ENCODE data around the gene THAP9. TPM values are rescaled to one million over a fixed set of nuclear protein-coding genes. Genes with fewer than 3 reads are reported as not detected.

The THAP9 gene
- total RNA-seq, 1 experiment from 2014 or later: 7.9 TPM

DNA sequence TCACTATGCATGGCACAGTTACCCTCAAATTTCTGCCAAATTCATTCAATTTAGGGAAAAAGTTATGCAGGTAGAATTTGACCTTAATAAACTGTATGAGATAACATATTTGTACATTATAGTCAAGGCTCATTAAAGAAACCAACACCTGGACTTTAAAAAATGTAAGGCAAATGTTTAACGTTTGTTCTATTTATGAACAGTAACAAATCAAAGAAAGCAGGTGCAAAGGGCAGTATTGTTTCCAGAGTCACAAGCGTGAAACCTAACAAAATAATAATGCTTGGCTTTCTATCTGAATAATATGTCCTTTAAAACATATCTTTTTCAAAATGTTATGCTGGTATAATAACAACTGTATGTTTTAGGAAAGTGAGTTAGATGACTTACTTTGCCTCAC is 68.9 kb downstream of the THAP9 start:
- POLR2A ChIA-PET: no interaction called here
- intact Hi-C loops (cut with micrococcal nuclease; ENCODE audit: unreplicated experiment): no loop called here
- no peaks in the 10 kb centered on the region for H3K9me3 ChIP-seq
- H3K4me3 Mint-ChIP-seq (ENCODE audit: unreplicated experiment): no peak overlapping the region
- H3K4me1 ChIP-seq: no peaks in the 10 kb centered on the region
- H3K4me3 ChIP-seq (ENCODE audit: low read depth, low read length): no peak overlapping the region
- no peaks in the 10 kb centered on the region for H3K27me3 Mint-ChIP-seq (ENCODE audit: insufficient read depth, unreplicated experiment)
- no peaks in the 10 kb centered on the region for H3K27me3 ChIP-seq (replicated peaks; ENCODE audit: control insufficient read depth, insufficient read depth, low read length)
- no peaks in the 10 kb centered on the region for H3K4me1 Mint-ChIP-seq (ENCODE audit: low read depth, unreplicated experiment)
- H3K27ac Mint-ChIP-seq (ENCODE audit: unreplicated experiment): no peak overlapping the region
- no peaks in the 10 kb centered on the region for H3K9me3 Mint-ChIP-seq (ENCODE audit: unreplicated experiment)
- H3K36me3 Mint-ChIP-seq (ENCODE audit: insufficient read depth, unreplicated experiment): peaks cover 37% of the 10 kb centered on the region
- BruUV-seq (replicated peaks): no TSS peak
- DNase-seq: no peak
- H3K36me3 ChIP-seq (ENCODE audit: control insufficient read depth, insufficient read depth, low read length): no peaks in the 10 kb centered on the region
- CTCF ChIA-PET: no interaction called here
- TF ChIP-seq, protein P1, sequence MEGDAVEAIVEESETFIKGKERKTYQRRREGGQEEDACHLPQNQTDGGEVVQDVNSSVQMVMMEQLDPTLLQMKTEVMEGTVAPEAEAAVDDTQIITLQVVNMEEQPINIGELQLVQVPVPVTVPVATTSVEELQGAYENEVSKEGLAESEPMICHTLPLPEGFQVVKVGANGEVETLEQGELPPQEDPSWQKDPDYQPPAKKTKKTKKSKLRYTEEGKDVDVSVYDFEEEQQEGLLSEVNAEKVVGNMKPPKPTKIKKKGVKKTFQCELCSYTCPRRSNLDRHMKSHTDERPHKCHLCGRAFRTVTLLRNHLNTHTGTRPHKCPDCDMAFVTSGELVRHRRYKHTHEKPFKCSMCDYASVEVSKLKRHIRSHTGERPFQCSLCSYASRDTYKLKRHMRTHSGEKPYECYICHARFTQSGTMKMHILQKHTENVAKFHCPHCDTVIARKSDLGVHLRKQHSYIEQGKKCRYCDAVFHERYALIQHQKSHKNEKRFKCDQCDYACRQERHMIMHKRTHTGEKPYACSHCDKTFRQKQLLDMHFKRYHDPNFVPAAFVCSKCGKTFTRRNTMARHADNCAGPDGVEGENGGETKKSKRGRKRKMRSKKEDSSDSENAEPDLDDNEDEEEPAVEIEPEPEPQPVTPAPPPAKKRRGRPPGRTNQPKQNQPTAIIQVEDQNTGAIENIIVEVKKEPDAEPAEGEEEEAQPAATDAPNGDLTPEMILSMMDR (IDR thresholded peaks at IDR 0.05; ENCODE audit: insufficient read depth in 1 of 2, low read depth in 1 of 2, low read length in 1 of 2, severe bottlenecking in 1 of 2, unreplicated experiment in 1 of 2): no peak

Other genes with a start within 250 kb of the THAP9 start
- 2.7 and 3.4 TPM in 2 replicates for gene SCD5, start 101.9 kb upstream of the THAP9 start, total RNA-seq (2022)
- 175 and 187 TPM in 2 replicates for gene SEC31A, start 9.6 kb upstream of the THAP9 start, total RNA-seq (2022)
- 27.6 and 29.6 TPM in 2 replicates for gene LIN54, start 110.1 kb downstream of the THAP9 start, total RNA-seq (2022)
- 34.5 and 36.3 TPM in 2 replicates for gene COPS4, start 134.4 kb downstream of the THAP9 start, total RNA-seq (2022)
- 13.6 and 23.0 TPM in 2 replicates for gene PLAC8, start 214.0 kb downstream of the THAP9 start, total RNA-seq (2022)